Upper lobe of left lung (tissue), 6 donors: ENCODE measurements around the gene TPST2. TPM values are rescaled to one million over a fixed set of nuclear protein-coding genes. Genes with fewer than 3 reads are reported as not detected.

Experiments used
- ATAC-seq, 2 donors: fragments of 200-7000 bp; cut with Tn5 transposase; one replicate each; pipeline ENCODE4 v1.9.1; 2022; ENCODE audit warnings: mild to moderate bottlenecking in 2 of 2, moderate library complexity in 2 of 2; ENCODE audit not compliant: low FRiP score in 2 of 2
- DNase-seq, 2 donors: peaks; one replicate each; pipeline ENCODE4 v3.0.0-alpha.2; 2019 to 2020
- H3K27ac ChIP-seq, 4 donors: fragments of 200-600 bp; sonication (generic); one replicate each; pipeline ENCODE4 v1.5.1; 2016 to 2019
- H3K27me3 ChIP-seq, 4 donors: fragments of 200-600 bp; sonication (generic); one replicate each; pipeline ENCODE4 v1.5.1; 2017 to 2019
- H3K36me3 ChIP-seq, 4 donors: fragments of 200-600 bp; sonication (generic); one replicate each; pipeline ENCODE4 v1.5.1; 2016 to 2019
- H3K4me1 ChIP-seq, 4 donors: fragments of 200-600 bp; sonication (generic); one replicate each; pipeline ENCODE4 v1.5.1; 2018 to 2019
- H3K4me3 ChIP-seq, 4 donors: fragments of 200-600 bp; sonication (generic); one replicate each; pipeline ENCODE4 v1.5.1; 2017 to 2019; ENCODE audit warnings: mild to moderate bottlenecking in 2 of 4, moderate library complexity in 1 of 4
- H3K9me3 ChIP-seq, 4 donors: fragments of 200-600 bp; sonication (generic); one replicate each; pipeline ENCODE4 v1.5.1; 2018 to 2019
- CTCF ChIP-seq, 6 experiments: fragments of 450-650 bp in 4 of 6; fragments of 200-600 bp in 2 of 6; sonication (generic) in 2 of 6; IDR thresholded peaks; one replicate each; pipeline ENCODE4 v1.5.1; 2016 to 2019; ENCODE audit warnings: antibody characterized with exemption in 6 of 6
- EP300 ChIP-seq, 4 donors: sonication (generic); formaldehyde crosslinking; IDR thresholded peaks; one replicate each; pipeline ENCODE4 v1.5.1; 2017; ENCODE audit warnings: antibody characterized with exemption in 4 of 4, control low read depth in 2 of 4
- POLR2A ChIP-seq, 4 donors: fragments of 450-650 bp; IDR thresholded peaks; one replicate each; pipeline ENCODE4 v1.5.1; 2016 to 2017; ENCODE audit warnings: antibody characterized with exemption in 4 of 4, mild to moderate bottlenecking in 2 of 4
- POLR2AphosphoS5 ChIP-seq, 2 donors: sonication (generic); formaldehyde crosslinking; IDR thresholded peaks; one replicate each; pipeline ENCODE4 v1.5.1; 2017; ENCODE audit warnings: antibody characterized with exemption in 2 of 2
- WGBS, 2 donors: methylation state at CpG; one replicate each; pipeline ENCODE4 v1.1.5; 2017 to 2018; 5-methylcytosine and 5-hydroxymethylcytosine counted together
- total RNA-seq, 6 donors: library from RNA; depleted of rRNA in 4 of 6; stranded (reverse); fragments of >200 nt in 4 of 6; gene quantifications; one replicate each; pipeline versions ENCODE4 v1.1.0 to v1.2.1, GENCODE V29; 2016 to 2021
- donor health status: DM: no; HTN: no; CAD: no; lungs with moderate emphysema.
- donor health status: DM: no; HTN: yes; CAD: no; lungs with severe emphysema.

The TPST2 gene
- total RNA-seq, 6 donors from 2014 or later = 50.5 to 253 (median 95.8) TPM

GRCh38 chr22:26597026-26597425 lies 7.1 kb upstream of the TPST2 start:
- Histone ChIP-seq H3K4me1 (peaks cover 6 to 14% (median 11%) of the 10 kb centered on the region in 4 donors), H3K27me3 (no peaks in the 10 kb centered on the region), H3K9me3 (no peaks in the 10 kb centered on the region), H3K36me3 (no peaks in the 10 kb centered on the region), H3K27ac (no peak overlapping the region), H3K4me3 (no peak overlapping the region)
- 71 to 82% methylated on average over 3 to 4 of the region's 4 CpGs for WGBS, 2 donors
- TF ChIP-seq CTCF (IDR thresholded peaks at IDR 0.05) (no peak), EP300 (IDR thresholded peaks at IDR 0.05) (no peak), POLR2AphosphoS5 (IDR thresholded peaks at IDR 0.05) (no peak), POLR2A (IDR thresholded peaks at IDR 0.05) (no peak)
- no peak for ATAC-seq
- no peak for DNase-seq

GRCh38 chr22:26593763-26594162 lies 3.8 kb upstream of the TPST2 start:
- TF ChIP-seq CTCF (IDR thresholded peaks at IDR 0.05) (no peak), EP300 (IDR thresholded peaks at IDR 0.05) (no peak), POLR2A (IDR thresholded peaks at IDR 0.05) (no peak), POLR2AphosphoS5 (IDR thresholded peaks at IDR 0.05) (no peak)
- H3K4me3 ChIP-seq = no peak overlapping the region
- H3K27ac ChIP-seq = no peak overlapping the region
- H3K27me3 ChIP-seq = no peaks in the 10 kb centered on the region
- ATAC-seq (no peak), DNase-seq (no peak)
- 46 to 88% methylated on average over 1 of the region's 1 CpG for WGBS, 2 donors
- no peaks in the 10 kb centered on the region for H3K36me3 ChIP-seq
- H3K4me1 ChIP-seq = peaks cover 12 to 36% (median 22%) of the 10 kb centered on the region in 4 donors
- H3K9me3 ChIP-seq = no peaks in the 10 kb centered on the region

DNA sequence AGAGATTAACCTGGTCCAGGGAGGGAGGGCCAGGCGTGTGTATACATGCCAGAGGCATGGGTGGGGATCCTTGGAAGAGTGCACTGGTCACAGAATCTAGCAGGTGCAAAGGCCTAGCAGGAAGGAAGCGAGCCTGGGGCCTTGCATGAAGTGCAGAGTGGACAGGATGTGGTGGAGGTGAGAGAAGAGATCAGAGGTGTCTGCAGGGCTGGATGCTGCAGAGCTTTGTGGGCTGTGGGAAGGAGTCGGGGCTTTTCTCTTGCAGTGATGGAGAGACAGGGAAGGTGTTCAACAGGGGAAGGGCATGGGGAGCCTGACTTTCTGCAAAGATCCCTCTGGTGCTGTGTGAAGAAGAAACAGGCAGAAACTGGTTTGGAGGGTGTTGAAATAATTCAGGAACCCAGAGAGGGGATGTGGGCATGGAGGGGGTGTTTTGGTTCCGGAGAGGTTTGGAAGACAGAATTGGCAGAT lies 2.5 kb upstream of the TPST2 start:
- Histone ChIP-seq H3K4me3 (no peak overlapping the region), H3K36me3 (no peaks in the 10 kb centered on the region), H3K4me1 (peaks cover 12 to 47% (median 25%) of the 10 kb centered on the region in 4 donors), H3K27ac (peak overlapping the region in 1 of 4 donors; percentile 8), H3K9me3 (no peaks in the 10 kb centered on the region), H3K27me3 (no peaks in the 10 kb centered on the region)
- no peak for ATAC-seq
- DNase-seq = peak in 1 of 2 donors; percentile 37
- no peak for TF ChIP-seq POLR2AphosphoS5 (IDR thresholded peaks at IDR 0.05)
- TF ChIP-seq POLR2A (IDR thresholded peaks at IDR 0.05) = no peak
- no peak for TF ChIP-seq CTCF (IDR thresholded peaks at IDR 0.05)
- no peak for TF ChIP-seq EP300 (IDR thresholded peaks at IDR 0.05)
- 35 to 53% methylated on average over 4 of the region's 4 CpGs for WGBS, 2 donors

GRCh38 chr22:26589367-26589844 lies 526 bp downstream of the TPST2 start:
- H3K4me3 ChIP-seq = peak overlapping the region; percentile 85 to 99 (median 94)
- TF ChIP-seq CTCF (IDR thresholded peaks at IDR 0.05) = no peak
- TF ChIP-seq POLR2A (IDR thresholded peaks at IDR 0.05) = no peak
- TF ChIP-seq EP300 (IDR thresholded peaks at IDR 0.05) = no peak
- H3K27me3 ChIP-seq = no peaks in the 10 kb centered on the region
- peaks cover 33 to 78% (median 43%) of the 10 kb centered on the region in 4 donors for H3K4me1 ChIP-seq
- no peaks in the 10 kb centered on the region for H3K9me3 ChIP-seq
- no peaks in the 10 kb centered on the region for H3K36me3 ChIP-seq
- WGBS, 2 donors = 1% methylated on average over 14 to 24 of the region's 44 CpGs
- peak overlapping the region; percentile 91 to 98 (median 94) for H3K27ac ChIP-seq
- DNase-seq (peak in 1 of 2 donors; percentile 36), ATAC-seq (peak in 1 of 2 donors; percentile 56)
